IPS-15b (cell line): ENCODE data around the gene GOLGA6L10.
"Not testable (repeated sequence)": the region's sequence is repeated elsewhere in the genome, so short reads cannot be mapped to it uniquely, and the experiment has no call there.

Source experiments
- H3K27me3 ChIP-seq: one replicate; pipeline ENCODE4 v1.6.1; 2013; ENCODE audit warnings: low read length; ENCODE audit not compliant: control insufficient read depth, insufficient read depth
- H3K36me3 ChIP-seq: one replicate; pipeline ENCODE4 v1.6.1; 2013; ENCODE audit warnings: low read length; ENCODE audit not compliant: control insufficient read depth, insufficient read depth
- H3K4me1 ChIP-seq: one replicate; pipeline ENCODE4 v1.6.1; 2013; ENCODE audit warnings: mild to moderate bottlenecking, low read length; ENCODE audit not compliant: control insufficient read depth, insufficient read depth
- H3K4me3 ChIP-seq: one replicate; pipeline ENCODE4 v1.5.1; 2013; ENCODE audit warnings: low read depth, low read length
- H3K9ac ChIP-seq: one replicate; pipeline ENCODE4 v1.6.1; 2013; ENCODE audit warnings: low read depth, mild to moderate bottlenecking, low read length
- H3K9me3 ChIP-seq: one replicate; pipeline ENCODE4 v1.6.1; 2013; ENCODE audit warnings: mild to moderate bottlenecking, low read length; ENCODE audit not compliant: control insufficient read depth, insufficient read depth

Gene GOLGA6L10

GRCh38 chr15:82338573-82338972 is 10.7 kb downstream of the GOLGA6L10 start:
- not testable (repeated sequence) for H3K27me3 ChIP-seq, H3K9me3 ChIP-seq, H3K4me3 ChIP-seq, H3K4me1 ChIP-seq, H3K9ac ChIP-seq, H3K36me3 ChIP-seq

- H3K4me1 ChIP-seq, H3K36me3 ChIP-seq, H3K9ac ChIP-seq, H3K4me3 ChIP-seq, H3K9me3 ChIP-seq, H3K27me3 ChIP-seq: not testable (repeated sequence)
These were observed 11.2 kb downstream of the GOLGA6L10 start for GRCh38 chr15:82338053-82338452.

- not testable (repeated sequence) for H3K4me1 ChIP-seq, H3K36me3 ChIP-seq, H3K27me3 ChIP-seq, H3K9ac ChIP-seq, H3K4me3 ChIP-seq, H3K9me3 ChIP-seq
These were observed 12.2 kb downstream of the GOLGA6L10 start for GRCh38 chr15:82337051-82337450.

GRCh38 chr15:82336180-82336647 is 13.1 kb downstream of the GOLGA6L10 start:
- not testable (repeated sequence) for H3K9me3 ChIP-seq, H3K27me3 ChIP-seq, H3K4me1 ChIP-seq, H3K9ac ChIP-seq, H3K4me3 ChIP-seq, H3K36me3 ChIP-seq

- not testable (repeated sequence) for H3K4me1 ChIP-seq, H3K36me3 ChIP-seq, H3K9me3 ChIP-seq, H3K27me3 ChIP-seq, H3K9ac ChIP-seq, H3K4me3 ChIP-seq
These were observed 14.3 kb downstream of the GOLGA6L10 start for GRCh38 chr15:82335006-82335405.

GRCh38 chr15:82334554-82334932 is 14.7 kb downstream of the GOLGA6L10 start:
- not testable (repeated sequence) for H3K27me3 ChIP-seq, H3K9me3 ChIP-seq, H3K9ac ChIP-seq, H3K4me1 ChIP-seq, H3K36me3 ChIP-seq, H3K4me3 ChIP-seq

GRCh38 chr15:82333603-82334553 is 15.4 kb downstream of the GOLGA6L10 start:
- H3K4me1 ChIP-seq, H3K9me3 ChIP-seq, H3K9ac ChIP-seq, H3K36me3 ChIP-seq, H3K4me3 ChIP-seq, H3K27me3 ChIP-seq: not testable (repeated sequence)

- not testable (repeated sequence) for H3K36me3 ChIP-seq, H3K27me3 ChIP-seq, H3K4me1 ChIP-seq, H3K4me3 ChIP-seq, H3K9ac ChIP-seq, H3K9me3 ChIP-seq
These were observed 16.3 kb downstream of the GOLGA6L10 start for GRCh38 chr15:82332711-82333602.

- not testable (repeated sequence) for H3K36me3 ChIP-seq, H3K27me3 ChIP-seq, H3K9me3 ChIP-seq, H3K9ac ChIP-seq, H3K4me3 ChIP-seq, H3K4me1 ChIP-seq
These were observed 17.5 kb downstream of the GOLGA6L10 start for GRCh38 chr15:82331576-82332304.

GRCh38 chr15:82330921-82331320 is 18.4 kb downstream of the GOLGA6L10 start:
- H3K9ac ChIP-seq, H3K27me3 ChIP-seq, H3K36me3 ChIP-seq, H3K4me1 ChIP-seq, H3K4me3 ChIP-seq, H3K9me3 ChIP-seq: not testable (repeated sequence)

- not testable (repeated sequence) for H3K4me3 ChIP-seq, H3K9ac ChIP-seq, H3K9me3 ChIP-seq, H3K27me3 ChIP-seq, H3K36me3 ChIP-seq, H3K4me1 ChIP-seq
These were observed 20.2 kb downstream of the GOLGA6L10 start for GRCh38 chr15:82329039-82329438.
